ENCODE results near the gene LCLAT1. TPM values are rescaled to one million over a fixed set of nuclear protein-coding genes. Genes with fewer than 3 reads are reported as not detected.
"Not testable (repeated sequence)": the region's sequence is repeated elsewhere in the genome, so short reads cannot be mapped to it uniquely, and the experiment has no call there.

LCLAT1 gene
- total and polyA plus RNA-seq, 8 donors, result 2.0 to 15.0 (median 9.8) TPM

GRCh38 chr2:30505500-30506180 lies 58.6 kb downstream of the LCLAT1 start:
- no peak overlapping the region for H3K4me3 ChIP-seq
- no peaks in the 10 kb centered on the region for H3K27me3 ChIP-seq
- ATAC-seq (no peak), DNase-seq (no peak), FAIRE-seq (no peak)
- H3K27ac ChIP-seq, result no peak overlapping the region
- WGBS, 2 donors, result 47 to 48% methylated on average over 3 of the region's 3 CpGs
- H3K36me3 ChIP-seq, result no peaks in the 10 kb centered on the region
- intact Hi-C loops (cut with DNase I), result no loop called here
- H3K4me1 ChIP-seq, result no peaks in the 10 kb centered on the region
- TF ChIP-seq, protein P1, sequence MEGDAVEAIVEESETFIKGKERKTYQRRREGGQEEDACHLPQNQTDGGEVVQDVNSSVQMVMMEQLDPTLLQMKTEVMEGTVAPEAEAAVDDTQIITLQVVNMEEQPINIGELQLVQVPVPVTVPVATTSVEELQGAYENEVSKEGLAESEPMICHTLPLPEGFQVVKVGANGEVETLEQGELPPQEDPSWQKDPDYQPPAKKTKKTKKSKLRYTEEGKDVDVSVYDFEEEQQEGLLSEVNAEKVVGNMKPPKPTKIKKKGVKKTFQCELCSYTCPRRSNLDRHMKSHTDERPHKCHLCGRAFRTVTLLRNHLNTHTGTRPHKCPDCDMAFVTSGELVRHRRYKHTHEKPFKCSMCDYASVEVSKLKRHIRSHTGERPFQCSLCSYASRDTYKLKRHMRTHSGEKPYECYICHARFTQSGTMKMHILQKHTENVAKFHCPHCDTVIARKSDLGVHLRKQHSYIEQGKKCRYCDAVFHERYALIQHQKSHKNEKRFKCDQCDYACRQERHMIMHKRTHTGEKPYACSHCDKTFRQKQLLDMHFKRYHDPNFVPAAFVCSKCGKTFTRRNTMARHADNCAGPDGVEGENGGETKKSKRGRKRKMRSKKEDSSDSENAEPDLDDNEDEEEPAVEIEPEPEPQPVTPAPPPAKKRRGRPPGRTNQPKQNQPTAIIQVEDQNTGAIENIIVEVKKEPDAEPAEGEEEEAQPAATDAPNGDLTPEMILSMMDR (IDR thresholded peaks at IDR 0.05), result no peak
- H3K9me3 ChIP-seq, result no peaks in the 10 kb centered on the region

DNA sequence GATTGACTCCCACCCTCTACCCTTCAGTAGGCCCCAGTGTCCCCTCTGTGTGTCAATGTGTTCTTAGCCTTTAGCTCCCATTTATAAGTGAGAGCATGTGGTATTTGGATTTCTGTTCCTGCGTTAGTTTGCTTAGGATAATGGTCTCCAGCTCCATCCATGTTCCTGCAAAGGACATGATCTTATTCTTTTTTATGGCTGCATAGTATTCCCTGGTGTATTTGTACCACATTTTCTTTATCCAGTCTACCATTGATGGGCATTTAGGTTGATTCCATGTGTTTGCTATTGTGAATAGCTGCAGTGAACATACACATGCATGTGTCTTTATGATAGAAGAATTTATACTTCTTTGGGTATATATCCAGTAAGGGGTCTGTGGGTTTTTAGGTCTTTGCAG lies 60.4 kb downstream of the LCLAT1 start:
- H3K36me3 ChIP-seq; H3K9me3 ChIP-seq; intact Hi-C loops (cut with DNase I); H3K4me1 ChIP-seq; H3K27me3 ChIP-seq; FAIRE-seq; H3K27ac ChIP-seq; DNase-seq; ATAC-seq; H3K4me3 ChIP-seq: not testable (repeated sequence)
- WGBS, 2 donors, result 96 to 100% methylated on average over 1 of the region's 1 CpG

- WGBS, 2 donors, result 81 to 87% methylated on average over 5 of the region's 5 CpGs
- FAIRE-seq, result no peak
- DNase-seq, result no peak
- Histone ChIP-seq H3K4me1 (peaks cover 0 to 6% (median 0%) of the 10 kb centered on the region in 3 donors), H3K27ac (no peak overlapping the region), H3K4me3 (no peak overlapping the region), H3K9me3 (no peaks in the 10 kb centered on the region), H3K36me3 (no peaks in the 10 kb centered on the region), H3K27me3 (no peaks in the 10 kb centered on the region)
- TF ChIP-seq, protein P1 (IDR thresholded peaks at IDR 0.05), result no peak
- ATAC-seq, result no peak
- intact Hi-C loops (cut with DNase I), result no loop called here
These were observed 62.7 kb downstream of the LCLAT1 start for GRCh38 chr2:30509716-30510115.

- DNase-seq (no peak), ATAC-seq (no peak), FAIRE-seq (no peak)
- intact Hi-C loops (cut with DNase I), result no loop called here
- TF ChIP-seq, protein P1 (IDR thresholded peaks at IDR 0.05), result no peak
- Histone ChIP-seq H3K36me3 (no peaks in the 10 kb centered on the region), H3K27ac (no peak overlapping the region), H3K4me1 (peaks cover 0 to 6% (median 0%) of the 10 kb centered on the region in 3 donors), H3K27me3 (no peaks in the 10 kb centered on the region), H3K4me3 (no peak overlapping the region), H3K9me3 (no peaks in the 10 kb centered on the region)
- WGBS, 2 donors, result 86 to 88% methylated on average over 4 of the region's 4 CpGs
These were observed 63.4 kb downstream of the LCLAT1 start for GRCh38 chr2:30510409-30510808.

DNA sequence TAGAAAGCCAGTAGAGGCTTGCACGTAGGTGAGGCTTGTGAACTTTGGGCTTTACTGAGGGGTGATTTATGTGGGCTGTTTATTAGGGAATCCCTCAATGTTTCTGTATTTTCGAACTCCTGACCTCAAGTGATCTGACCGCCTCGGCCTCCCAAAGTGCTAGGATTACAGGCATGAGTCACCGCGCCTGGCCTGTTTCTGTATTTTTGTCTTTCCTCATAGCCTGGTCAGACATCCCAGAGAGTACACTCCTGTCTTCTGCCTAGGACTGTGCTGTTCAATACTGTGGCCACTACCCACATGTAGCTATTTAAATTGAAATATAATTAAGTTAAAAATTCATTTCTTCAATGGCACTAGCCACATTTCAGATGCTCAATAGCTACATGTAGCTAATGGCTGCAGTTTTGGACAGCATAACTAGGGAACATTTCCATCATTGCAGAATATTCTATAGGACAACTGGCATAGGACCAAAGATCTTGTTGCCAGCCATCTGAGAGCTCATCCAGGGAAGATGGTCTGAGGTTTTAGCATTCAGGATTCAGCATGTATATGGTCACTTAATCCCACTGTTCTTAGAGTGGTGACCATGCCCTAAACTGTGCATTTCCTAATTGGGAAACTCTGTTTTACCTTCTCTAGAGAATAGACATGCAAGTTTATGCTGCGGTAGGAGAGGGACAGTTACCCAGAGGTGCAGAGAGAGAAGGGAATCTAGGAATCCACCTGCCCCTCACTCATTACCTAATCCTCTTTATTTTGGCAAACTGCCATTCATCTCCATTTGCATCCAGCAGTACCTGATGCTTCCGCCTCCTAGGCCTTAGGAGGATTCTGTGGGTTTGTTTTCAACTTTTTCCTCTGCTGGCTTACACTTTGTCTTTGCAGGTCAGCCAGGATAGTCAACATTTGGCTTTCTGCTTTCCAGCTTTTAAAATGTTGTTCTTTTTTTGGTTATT lies 64.4 kb downstream of the LCLAT1 start:
- FAIRE-seq (no peak), ATAC-seq (peak in 3 of 4 donors; percentile 44 to 52 (median 49)), DNase-seq (no peak)
- H3K27ac ChIP-seq, result no peak overlapping the region
- H3K36me3 ChIP-seq, result no peaks in the 10 kb centered on the region
- TF ChIP-seq, protein P1 (IDR thresholded peaks at IDR 0.05), result no peak
- H3K9me3 ChIP-seq, result no peaks in the 10 kb centered on the region
- H3K4me3 ChIP-seq, result no peak overlapping the region
- H3K4me1 ChIP-seq, result peaks cover 0 to 6% (median 0%) of the 10 kb centered on the region in 3 donors
- 78 to 86% methylated on average over 8 of the region's 8 CpGs for WGBS, 2 donors
- H3K27me3 ChIP-seq, result no peaks in the 10 kb centered on the region
- intact Hi-C loops (cut with DNase I), result no loop called here

Measured in pancreas (tissue), 10 donors.